GM18861 (cell line): ENCODE data around the gene RAMP2.
A peak's percentile ranks its signal among the peaks of the same experiment; 100 is the strongest.
"Not testable (repeated sequence)": the region's sequence is repeated elsewhere in the genome, so short reads cannot be mapped to it uniquely, and the experiment has no call there.

Source experiments
- ATAC-seq: cut with Tn5 transposase; IDR thresholded peaks from one replicate; pipeline ENCODE4 v1.9.1; 2021; ENCODE audit not compliant: unreplicated experiment

RAMP2 gene, protein sequence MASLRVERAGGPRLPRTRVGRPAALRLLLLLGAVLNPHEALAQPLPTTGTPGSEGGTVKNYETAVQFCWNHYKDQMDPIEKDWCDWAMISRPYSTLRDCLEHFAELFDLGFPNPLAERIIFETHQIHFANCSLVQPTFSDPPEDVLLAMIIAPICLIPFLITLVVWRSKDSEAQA

GRCh38 chr17:42760652-42761581, at the start of gene RAMP2:
Gene RAMP2, plus strand, starts transcription at chr17:42761227. Its CDS starts 35 bp downstream, at chr17:42761262.
- no peak for ATAC-seq

GRCh38 chr17:42720996-42721583, 39.9 kb upstream of the RAMP2 start:
- ATAC-seq = no peak

DNA sequence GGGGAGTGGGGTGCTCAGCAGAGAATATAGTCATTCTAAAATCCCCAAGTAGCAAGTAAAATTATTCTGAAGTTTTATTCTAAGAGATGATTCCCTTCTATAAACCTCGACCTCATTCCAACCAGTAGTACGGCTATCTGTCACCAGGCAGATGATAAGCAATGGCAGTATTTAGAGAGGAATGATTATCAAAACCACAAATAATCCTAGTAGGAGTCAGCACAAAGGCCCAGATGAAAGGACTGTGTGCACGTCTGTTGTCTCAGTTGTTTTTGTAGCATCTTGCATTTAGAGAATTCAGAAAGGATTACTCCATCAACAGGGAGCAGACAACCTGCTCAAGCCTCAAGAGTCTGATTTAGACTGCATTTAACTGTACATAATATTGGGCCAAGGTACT, 37.4 kb upstream of the RAMP2 start:
- no peak for ATAC-seq

GRCh38 chr17:42725143-42725542, 35.9 kb upstream of the RAMP2 start:
- no peak for ATAC-seq

DNA sequence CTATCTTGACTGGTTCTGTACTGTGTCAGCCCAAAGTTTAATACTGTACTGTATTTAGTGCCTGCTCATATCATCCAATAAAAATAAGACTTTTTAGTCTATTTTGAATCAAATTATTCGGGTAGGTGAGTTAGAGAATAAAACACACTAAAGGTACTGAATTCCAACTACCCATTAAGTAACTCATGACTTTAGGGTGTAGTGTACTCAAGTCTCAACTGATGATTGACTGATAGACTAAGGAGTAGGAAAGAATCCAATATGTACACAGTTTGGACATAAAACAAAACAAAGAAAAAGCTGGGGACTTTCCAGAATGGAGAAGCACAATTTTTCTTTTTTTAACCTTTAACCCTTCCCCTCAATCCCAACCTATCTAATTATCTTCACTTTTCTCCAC, 20.3 kb upstream of the RAMP2 start:
- no peak for ATAC-seq

- not testable (repeated sequence) for ATAC-seq
Observed at GRCh38 chr17:42742916-42743315, 18.1 kb upstream of the RAMP2 start.

GRCh38 chr17:42743595-42744282, 17.3 kb upstream of the RAMP2 start:
- ATAC-seq = no peak

DNA sequence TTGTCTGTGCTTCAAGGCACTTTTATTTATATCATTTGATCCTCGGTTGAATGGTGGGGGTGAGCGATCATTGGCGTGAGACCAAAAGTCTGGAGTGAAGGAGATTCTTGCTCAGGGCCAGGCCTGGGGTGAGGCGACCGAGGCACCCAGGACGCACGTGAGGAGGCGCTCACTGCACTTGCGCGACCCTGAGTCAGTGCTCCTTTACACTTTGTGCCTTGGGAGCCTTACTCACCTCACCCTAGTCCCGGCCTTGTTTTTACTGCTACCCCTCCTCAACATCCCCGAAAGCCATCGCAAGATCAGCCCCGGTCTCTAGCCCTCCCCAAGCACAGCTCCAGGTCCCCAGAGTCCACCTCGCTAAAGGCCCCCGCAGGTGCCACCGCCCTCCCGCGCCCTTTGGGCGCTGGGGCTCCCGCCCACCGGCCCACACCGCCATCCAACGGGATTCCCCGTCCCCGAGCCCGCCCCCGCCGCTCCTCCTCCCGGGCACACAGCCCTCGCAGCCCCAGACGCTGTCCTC, 16.7 kb upstream of the RAMP2 start:
- ATAC-seq = peak; percentile 31

- peak; percentile 84 for ATAC-seq
Observed at GRCh38 chr17:42744806-42745617, 16.0 kb upstream of the RAMP2 start, which contains the start of gene EZH1. Gene EZH1, minus strand, starts transcription at chr17:42745040. Its CDS starts 16,099 bp downstream, at chr17:42728941.

DNA sequence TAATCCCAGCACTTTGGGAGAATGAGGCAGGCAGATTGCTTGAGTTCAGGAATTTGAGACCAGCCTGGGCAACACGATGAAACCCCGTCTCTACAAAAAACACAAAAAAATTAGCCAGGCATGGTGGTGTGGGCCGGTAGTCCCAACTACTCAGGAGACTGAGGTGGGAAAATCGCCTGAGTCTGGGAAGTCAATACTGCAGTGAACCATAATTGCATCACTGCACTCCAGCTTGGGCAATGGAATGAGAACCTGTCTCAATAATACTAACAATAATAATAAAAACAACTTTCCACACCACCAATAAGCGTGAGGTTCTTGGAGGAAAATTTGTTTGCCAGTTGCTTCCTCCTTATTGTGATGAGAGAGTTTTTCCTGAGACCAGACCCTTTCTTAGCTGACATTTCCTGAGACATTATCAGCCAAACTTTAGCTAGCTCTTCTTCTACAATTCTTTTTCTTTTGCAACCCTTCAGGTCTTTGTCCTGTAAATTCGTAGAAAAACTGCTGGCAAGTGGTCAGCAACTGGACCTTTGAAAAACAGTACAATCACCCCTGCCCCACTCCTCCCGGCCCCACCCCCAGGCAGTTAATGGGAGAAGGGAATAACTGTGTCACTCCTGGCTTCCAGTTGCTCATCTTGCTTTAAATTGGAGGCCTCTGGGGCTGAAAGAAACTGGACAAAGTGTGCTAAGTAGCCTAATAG, 12.7 kb upstream of the RAMP2 start:
- ATAC-seq = no peak

DNA sequence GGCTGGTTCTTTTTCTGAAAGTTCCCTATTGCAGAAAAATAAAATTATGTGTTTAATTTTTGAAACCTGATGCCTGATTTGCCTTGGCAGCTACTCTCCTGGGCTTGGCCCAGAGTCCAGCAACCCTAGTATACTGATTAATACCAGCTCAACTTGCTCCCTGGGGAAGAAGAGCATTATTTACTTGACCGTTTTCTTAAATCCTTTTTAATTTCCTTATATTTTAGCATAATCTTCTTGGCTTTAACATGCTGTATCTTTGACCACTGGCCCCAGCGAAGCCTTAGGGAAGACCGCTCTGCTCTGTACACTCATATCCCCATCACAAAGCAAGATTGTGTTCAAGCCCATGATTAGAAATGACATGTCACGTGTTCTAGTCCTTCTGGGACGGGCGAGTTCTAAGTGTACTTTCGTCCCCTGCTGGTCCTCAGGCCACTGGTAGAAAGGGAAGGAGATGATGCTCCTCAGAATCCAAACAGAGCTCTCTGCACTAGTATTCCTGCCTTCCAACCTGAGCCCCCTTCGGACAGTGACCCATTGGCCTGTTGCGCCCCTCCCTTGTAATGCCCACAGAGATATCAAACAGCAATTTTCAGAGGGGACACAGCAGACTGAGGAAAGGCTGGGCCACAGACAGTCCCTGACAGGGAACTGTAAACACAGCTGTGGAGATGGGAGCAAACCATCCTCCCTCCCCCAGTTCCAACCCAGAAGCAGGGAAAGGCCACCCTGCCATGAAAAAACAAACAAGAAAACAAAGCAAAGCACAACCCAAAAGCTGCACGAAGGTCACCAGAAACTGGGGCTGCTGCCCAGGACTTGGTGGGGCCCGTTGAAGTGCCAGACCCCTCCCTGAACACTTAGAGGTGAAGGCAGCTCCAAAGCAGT, 11.9 kb upstream of the RAMP2 start:
- no peak for ATAC-seq

DNA sequence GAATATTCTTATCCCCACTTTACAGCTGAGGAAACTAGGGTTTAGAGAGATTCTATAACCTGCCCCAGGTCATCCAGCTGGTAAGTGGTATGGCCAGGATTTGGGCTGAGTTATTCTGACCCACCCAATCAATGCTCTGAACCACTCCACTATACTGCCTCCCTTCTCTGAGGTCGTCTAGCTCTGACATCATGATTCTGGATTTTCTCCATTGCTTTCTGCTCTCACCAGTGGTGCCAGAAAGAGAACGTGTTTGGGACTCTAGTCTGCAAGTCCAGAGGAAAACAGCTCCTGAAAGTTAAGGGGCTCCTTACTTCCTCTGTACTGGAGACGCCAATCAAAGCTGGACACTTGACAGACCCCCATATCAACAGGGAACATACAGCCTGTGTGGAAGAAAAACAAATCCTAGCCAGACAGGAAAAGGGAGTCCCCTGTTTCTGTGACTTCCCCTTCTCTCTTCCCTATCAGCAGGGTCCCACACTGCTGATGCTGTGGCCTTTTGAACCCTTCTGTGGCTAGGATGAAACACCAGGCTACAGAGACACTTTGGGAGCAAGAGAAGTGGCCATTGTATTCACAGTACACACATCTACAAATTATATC, 10.2 kb upstream of the RAMP2 start:
- no peak for ATAC-seq

DNA sequence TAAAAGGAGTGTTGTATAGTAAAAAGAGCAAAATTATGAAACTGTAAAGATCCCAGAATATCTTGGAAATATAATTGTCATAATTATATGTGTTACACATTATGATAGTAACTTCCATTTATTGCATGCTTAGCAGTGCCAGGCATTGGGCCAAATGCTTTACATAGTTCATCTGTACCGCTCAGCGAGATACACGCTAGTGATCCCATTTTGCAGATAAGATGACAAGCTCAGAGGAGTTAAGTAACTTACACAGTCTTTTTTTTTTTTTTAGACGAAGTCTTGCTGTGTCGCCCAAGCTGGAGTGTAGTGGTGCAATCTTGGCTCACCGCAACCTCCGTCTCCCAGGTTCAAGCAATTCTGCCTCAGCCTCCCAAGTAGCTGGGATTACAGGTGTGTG, 9.4 kb upstream of the RAMP2 start:
- ATAC-seq = no peak

- ATAC-seq = no peak
Observed at GRCh38 chr17:42754782-42755181, 6.2 kb upstream of the RAMP2 start.

DNA sequence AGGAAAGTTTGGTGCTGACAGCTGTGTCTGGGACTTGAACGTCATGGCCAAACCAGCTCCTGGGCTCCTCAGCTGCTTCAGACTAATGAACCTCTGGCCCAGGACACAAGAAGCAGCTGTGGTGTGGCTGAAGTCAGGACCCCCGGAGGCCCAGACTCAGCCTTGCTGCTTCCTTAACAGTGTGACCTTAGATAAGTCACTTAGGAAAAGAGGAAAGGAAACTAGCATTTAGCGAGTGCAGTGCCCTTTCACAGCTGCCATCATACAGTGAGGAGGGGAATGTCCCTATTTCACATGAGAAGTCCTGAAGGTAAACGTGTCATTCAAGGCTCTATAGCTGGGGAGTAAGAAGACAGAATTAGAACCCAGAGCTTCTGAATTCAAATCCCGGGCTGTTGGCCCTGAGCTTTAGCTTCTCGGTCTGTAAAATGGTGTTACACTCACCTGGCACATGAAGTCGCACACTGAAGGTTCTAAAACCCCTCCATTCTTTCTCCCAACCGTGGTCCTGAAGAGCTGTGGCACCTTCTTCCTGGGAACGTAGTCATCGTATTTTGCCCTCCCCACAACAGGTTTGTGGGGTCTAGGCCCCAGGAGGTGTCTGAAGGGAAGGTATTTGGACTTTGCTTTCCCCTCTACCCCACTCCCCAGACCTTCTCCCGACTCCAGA, 910 bp upstream of the RAMP2 start:
- no peak for ATAC-seq

DNA sequence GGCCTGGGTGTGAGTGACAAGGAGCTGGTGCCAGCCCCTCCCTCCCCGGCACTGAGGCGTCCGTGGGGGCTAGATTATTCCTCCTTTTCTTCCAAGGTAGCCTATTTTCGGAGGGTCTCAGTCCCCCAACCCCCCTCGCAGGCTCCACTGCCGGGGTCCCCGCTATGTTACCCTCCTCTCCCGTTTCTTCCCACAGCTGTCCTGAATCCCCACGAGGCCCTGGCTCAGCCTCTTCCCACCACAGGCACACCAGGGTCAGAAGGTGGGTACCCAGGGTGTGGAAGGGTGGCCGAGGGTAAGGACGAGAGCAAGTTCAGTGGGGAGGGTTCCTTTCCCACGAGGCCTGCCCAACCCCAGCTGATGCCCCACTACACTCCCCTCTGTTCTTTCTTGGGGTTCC, 611 bp downstream of the RAMP2 start:
- no peak for ATAC-seq

DNA sequence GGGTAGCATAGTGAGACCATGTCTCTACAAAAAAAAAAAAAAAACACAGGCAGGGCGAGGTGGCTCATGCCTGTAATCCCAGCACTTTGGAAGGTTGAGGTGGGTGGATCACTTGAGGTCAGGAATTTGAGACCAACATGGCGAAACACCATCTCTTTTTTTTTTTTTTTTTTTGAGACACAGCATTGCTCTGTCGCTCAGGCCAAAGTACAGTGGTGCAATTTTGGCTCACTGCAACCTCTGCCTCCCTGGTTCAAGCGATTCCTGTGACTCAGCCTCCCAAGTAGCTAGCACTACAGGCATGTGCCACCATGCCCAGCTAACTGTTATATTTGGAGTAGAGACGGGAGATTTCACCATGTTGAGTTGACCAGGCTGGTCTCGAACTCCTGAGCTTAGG, 5.1 kb downstream of the RAMP2 start:
- ATAC-seq = no peak

DNA sequence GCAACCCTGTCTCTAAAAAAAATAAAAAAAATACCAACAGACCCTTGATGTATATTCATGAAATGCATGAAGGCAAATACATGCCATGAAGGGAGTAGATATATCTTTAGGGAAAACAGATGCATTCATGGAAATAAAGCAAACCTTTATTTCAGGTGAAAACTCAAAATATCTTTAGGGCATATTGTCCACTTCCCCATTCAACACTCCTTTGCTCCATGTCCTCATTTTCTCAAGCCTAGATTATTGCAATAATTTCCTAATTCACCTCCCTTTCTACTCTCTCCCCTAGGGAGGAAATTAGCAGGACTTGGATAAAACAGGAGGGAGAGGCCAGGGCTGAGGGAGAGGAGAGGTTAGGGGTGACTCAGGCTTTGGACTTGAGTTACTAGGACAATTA, 6.5 kb downstream of the RAMP2 start:
- no peak for ATAC-seq
